Activated naive CD4-positive, alpha-beta T cell treated with anti-CD3 and anti-CD28 coated beads, Interleukin-2, amount 50 U/mL, for 24 hours (primary cell): ENCODE data around the gene FHAD1.

Source experiments
- H3K27ac Mint-ChIP-seq: one replicate; pipeline ENCODE4 v1.8.0; 2021; ENCODE audit warnings: mild to moderate bottlenecking, mixed read lengths
- H3K27me3 Mint-ChIP-seq: one replicate; pipeline ENCODE4 v1.8.0; 2021; ENCODE audit warnings: mixed read lengths
- H3K36me3 Mint-ChIP-seq: one replicate; pipeline ENCODE4 v1.8.0; 2021; ENCODE audit warnings: mixed read lengths
- H3K4me1 Mint-ChIP-seq: one replicate; pipeline ENCODE4 v1.8.0; 2021; ENCODE audit warnings: mixed read lengths
- H3K4me3 Mint-ChIP-seq: one replicate; pipeline ENCODE4 v1.8.0; 2021; ENCODE audit warnings: mild to moderate bottlenecking, mixed read lengths
- H3K9me3 Mint-ChIP-seq: one replicate; pipeline ENCODE4 v1.8.0; 2021; ENCODE audit warnings: mixed read lengths

The FHAD1 gene

GRCh38 chr1:15446212-15446611 lies 199.2 kb downstream of the FHAD1 start:
- no peaks in the 10 kb centered on the region for H3K9me3 Mint-ChIP-seq
- no peaks in the 10 kb centered on the region for H3K36me3 Mint-ChIP-seq
- H3K4me3 Mint-ChIP-seq: no peak overlapping the region
- peak overlapping the region; percentile 13 for H3K27ac Mint-ChIP-seq
- no peaks in the 10 kb centered on the region for H3K4me1 Mint-ChIP-seq
- H3K27me3 Mint-ChIP-seq: peaks cover 5% of the 10 kb centered on the region
